ENCODE results near the gene TADA2B. TPM values are rescaled to one million over a fixed set of nuclear protein-coding genes. Genes with fewer than 3 reads are reported as not detected.

TADA2B gene
- total and polyA plus RNA-seq, 3 donors from 2014 or later: 34.5 to 47.6 (median 42.2) TPM

- DNase-seq: no peak
- intact Hi-C loops (cut with DNase I; ENCODE audit: low total_unique reads): no loop called here
- Histone ChIP-seq H3K9me3 (no peaks in the 10 kb centered on the region), H3K27me3 (no peaks in the 10 kb centered on the region), H3K36me3 (ENCODE audit: low read depth, missing control alignments) (no peaks in the 10 kb centered on the region), H3K4me1 (peaks cover 7% of the 10 kb centered on the region), H3K27ac (no peak overlapping the region), H3K4me3 (no peak overlapping the region)
- WGBS, 2 donors: 29 to 54% methylated on average over 1 of the region's 1 CpG
- no peak for TF ChIP-seq CTCF (IDR thresholded peaks at IDR 0.05)
- no peak for TF ChIP-seq POLR2A (IDR thresholded peaks at IDR 0.05)
Measured at GRCh38 chr4:7086384-7086783, 43.2 kb downstream of the TADA2B start.

GRCh38 chr4:7087036-7087435, 43.9 kb downstream of the TADA2B start:
- WGBS, 2 donors: 83 to 87% methylated on average over 3 of the region's 3 CpGs
- Histone ChIP-seq H3K4me1 (peaks cover 7% of the 10 kb centered on the region), H3K27me3 (no peaks in the 10 kb centered on the region), H3K9me3 (no peaks in the 10 kb centered on the region), H3K4me3 (no peak overlapping the region), H3K36me3 (ENCODE audit: low read depth, missing control alignments) (no peaks in the 10 kb centered on the region), H3K27ac (no peak overlapping the region)
- TF ChIP-seq CTCF (IDR thresholded peaks at IDR 0.05) (no peak), POLR2A (IDR thresholded peaks at IDR 0.05) (no peak)
- intact Hi-C loops (cut with DNase I; ENCODE audit: low total_unique reads): no loop called here
- no peak for DNase-seq

DNA sequence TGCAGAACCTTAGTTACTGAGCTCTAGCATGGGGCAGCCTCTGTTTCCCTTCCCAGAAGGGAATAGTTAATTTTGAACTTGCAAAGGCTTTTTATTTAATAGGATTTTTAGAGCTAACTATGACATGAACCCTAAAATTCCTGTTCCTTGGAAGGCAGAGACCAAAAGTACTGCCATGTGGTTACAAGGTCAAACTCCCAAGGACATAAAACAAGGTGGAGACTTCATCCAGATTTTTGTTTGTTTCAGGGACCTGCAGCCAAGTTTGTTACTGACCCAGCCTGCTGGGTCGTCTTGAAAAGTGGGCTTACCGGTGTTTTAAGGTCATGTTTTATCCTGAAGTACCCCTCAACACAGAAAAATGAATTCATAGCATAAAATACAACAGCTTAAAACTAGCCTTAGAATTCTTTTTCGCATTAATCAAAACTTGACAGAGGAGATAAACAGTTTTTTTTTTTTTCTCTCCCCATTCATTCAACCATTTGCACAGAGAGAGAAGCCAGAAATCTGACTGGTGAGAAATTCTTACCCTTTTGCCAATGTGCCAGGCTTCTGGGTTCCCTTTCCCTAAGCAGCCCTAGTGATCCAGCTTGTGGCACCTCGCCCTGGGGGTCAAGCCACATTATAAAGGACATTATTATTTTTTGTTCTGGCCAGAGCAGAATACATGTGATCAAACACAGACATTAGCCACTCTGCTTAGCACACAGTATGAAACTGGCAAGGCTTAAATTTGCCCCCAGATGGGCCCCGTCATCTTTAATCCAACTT, 46.2 kb downstream of the TADA2B start:
- Histone ChIP-seq H3K27me3 (no peaks in the 10 kb centered on the region), H3K36me3 (ENCODE audit: low read depth, missing control alignments) (no peaks in the 10 kb centered on the region), H3K9me3 (no peaks in the 10 kb centered on the region), H3K27ac (peak overlapping the region in 1 of 2 donors; percentile 59), H3K4me3 (no peak overlapping the region), H3K4me1 (peaks cover 7% of the 10 kb centered on the region)
- no peak for DNase-seq
- 37 to 56% methylated on average over 5 of the region's 5 CpGs for WGBS, 2 donors
- intact Hi-C loops (cut with DNase I; ENCODE audit: low total_unique reads): no loop called here
- TF ChIP-seq POLR2A (IDR thresholded peaks at IDR 0.05): no peak
- no peak for TF ChIP-seq CTCF (IDR thresholded peaks at IDR 0.05)

- no peak for DNase-seq
- intact Hi-C loops (cut with DNase I; ENCODE audit: low total_unique reads): no loop called here
- TF ChIP-seq CTCF (IDR thresholded peaks at IDR 0.05): no peak
- TF ChIP-seq POLR2A (IDR thresholded peaks at IDR 0.05): no peak
- Histone ChIP-seq H3K9me3 (no peaks in the 10 kb centered on the region), H3K36me3 (ENCODE audit: low read depth, missing control alignments) (no peaks in the 10 kb centered on the region), H3K27ac (no peak overlapping the region), H3K4me3 (no peak overlapping the region), H3K27me3 (no peaks in the 10 kb centered on the region), H3K4me1 (peaks cover 7% of the 10 kb centered on the region)
- 75 to 77% methylated on average over 3 of the region's 3 CpGs for WGBS, 2 donors
Measured at GRCh38 chr4:7092026-7092425, 48.9 kb downstream of the TADA2B start.

GRCh38 chr4:7094916-7095315, 51.7 kb downstream of the TADA2B start:
- Histone ChIP-seq H3K36me3 (ENCODE audit: low read depth, missing control alignments) (no peaks in the 10 kb centered on the region), H3K9me3 (no peaks in the 10 kb centered on the region), H3K4me3 (no peak overlapping the region), H3K4me1 (peaks cover 3% of the 10 kb centered on the region), H3K27me3 (no peaks in the 10 kb centered on the region), H3K27ac (no peak overlapping the region)
- DNase-seq: peak; percentile 50
- WGBS, 2 donors: 56 to 69% methylated on average over 10 of the region's 10 CpGs
- TF ChIP-seq POLR2A (IDR thresholded peaks at IDR 0.05): no peak
- TF ChIP-seq CTCF (IDR thresholded peaks at IDR 0.05): no peak
- intact Hi-C loops (cut with DNase I; ENCODE audit: low total_unique reads): no loop called here

Data from testis (tissue), 3 donors.